Thoracic aorta (tissue), 2 donors: ENCODE measurements around the gene SP5. TPM values are rescaled to one million over a fixed set of nuclear protein-coding genes. Genes with fewer than 3 reads are reported as not detected.
"Not testable (repeated sequence)": the region's sequence is repeated elsewhere in the genome, so short reads cannot be mapped to it uniquely, and the experiment has no call there.

Source experiments
- ATAC-seq: fragments of 150-250 bp; one replicate; pipeline ENCODE4 v1.8.0; 2017; ENCODE audit warnings: low read depth; ENCODE audit not compliant: insufficient number of reproducible peaks, low FRiP score
- DNase-seq: peaks from one replicate; pipeline ENCODE4 v3.0.0-alpha.2; 2020; ENCODE audit warnings: low spot score
- H3K27ac ChIP-seq, 2 donors: fragments of 200-600 bp; sonication (generic); 1 replicate in 1 of 2; 2 replicates in 1 of 2; pipeline ENCODE4 v1.5.1; 2016; ENCODE audit warnings: mild to moderate bottlenecking in 2 of 2, moderate library complexity in 2 of 2
- H3K27me3 ChIP-seq: fragments of 200-600 bp; sonication (generic); replicated peaks from 2 replicates; pipeline ENCODE4 v1.6.0; 2016; ENCODE audit warnings: mild to moderate bottlenecking; ENCODE audit not compliant: insufficient read depth
- H3K36me3 ChIP-seq: fragments of 200-600 bp; sonication (generic); one replicate; pipeline ENCODE4 v1.5.1; 2016
- H3K4me1 ChIP-seq, 2 donors: fragments of 200-600 bp; sonication (generic); 1 replicate in 1 of 2; 2 replicates in 1 of 2; pipeline versions ENCODE4 v1.5.1 to v1.6.0; 2016; ENCODE audit warnings: low read depth in 2 of 2, mild to moderate bottlenecking in 1 of 2; ENCODE audit not compliant: control insufficient read depth in 1 of 2
- H3K4me3 ChIP-seq: fragments of 200-600 bp; sonication (generic); 2 replicates; pipeline ENCODE4 v1.5.1; 2016; ENCODE audit warnings: mild to moderate bottlenecking
- H3K9me3 ChIP-seq: fragments of 200-600 bp; sonication (generic); 2 replicates; pipeline ENCODE4 v1.5.1; 2016
- CTCF ChIP-seq: fragments of 200-600 bp; sonication (generic); IDR thresholded peaks from one replicate; pipeline ENCODE4 v1.5.1; 2019; ENCODE audit warnings: antibody characterized with exemption
- total RNA-seq, 2 donors: library from RNA; depleted of rRNA; stranded (reverse); fragments of >200 nt; gene quantifications; one replicate each; pipeline versions ENCODE4 v1.1.0 to v1.2.3, GENCODE V29; 2016

Gene SP5
- total RNA-seq, 2 donors from 2014 or later: not detected

- Histone ChIP-seq H3K27ac (no peak overlapping the region), H3K4me1 (peaks cover 7 to 8% of the 10 kb centered on the region in 2 donors), H3K36me3 (no peaks in the 10 kb centered on the region), H3K27me3 (no peaks in the 10 kb centered on the region), H3K9me3 (no peaks in the 10 kb centered on the region), H3K4me3 (no peak overlapping the region)
- ATAC-seq: no peak
- TF ChIP-seq CTCF: no peak
- no peak for DNase-seq
These were observed 6.5 kb downstream of the SP5 start for GRCh38 chr2:170721678-170722077.

GRCh38 chr2:170722301-170722700, 7.2 kb downstream of the SP5 start:
- Histone ChIP-seq H3K4me3 (no peak overlapping the region), H3K36me3 (no peaks in the 10 kb centered on the region), H3K4me1 (peaks cover under 1 to 2% of the 10 kb centered on the region in 2 donors), H3K9me3 (no peaks in the 10 kb centered on the region), H3K27ac (no peak overlapping the region), H3K27me3 (no peaks in the 10 kb centered on the region)
- ATAC-seq: no peak
- no peak for DNase-seq
- TF ChIP-seq CTCF: no peak

- Histone ChIP-seq H3K27me3 (no peaks in the 10 kb centered on the region), H3K4me1 (no peaks in the 10 kb centered on the region), H3K9me3 (no peaks in the 10 kb centered on the region), H3K4me3 (no peak overlapping the region), H3K36me3 (no peaks in the 10 kb centered on the region), H3K27ac (no peak overlapping the region)
- no peak for TF ChIP-seq CTCF
- no peak for ATAC-seq
- DNase-seq: no peak
These were observed 8.4 kb downstream of the SP5 start for GRCh38 chr2:170723446-170723958.

GRCh38 chr2:170733798-170734600, 18.9 kb downstream of the SP5 start:
- Histone ChIP-seq H3K27ac (no peak overlapping the region), H3K9me3 (no peaks in the 10 kb centered on the region), H3K4me3 (no peak overlapping the region), H3K27me3 (no peaks in the 10 kb centered on the region), H3K36me3 (no peaks in the 10 kb centered on the region), H3K4me1 (no peaks in the 10 kb centered on the region)
- DNase-seq: no peak
- no peak for TF ChIP-seq CTCF
- ATAC-seq: no peak

- H3K4me3 ChIP-seq, H3K36me3 ChIP-seq, H3K27me3 ChIP-seq, H3K4me1 ChIP-seq, H3K27ac ChIP-seq, ATAC-seq, H3K9me3 ChIP-seq, DNase-seq: not testable (repeated sequence)
These were observed 19.5 kb downstream of the SP5 start for GRCh38 chr2:170734601-170735000.
